ENCODE results near the gene MISP3.

DNA sequence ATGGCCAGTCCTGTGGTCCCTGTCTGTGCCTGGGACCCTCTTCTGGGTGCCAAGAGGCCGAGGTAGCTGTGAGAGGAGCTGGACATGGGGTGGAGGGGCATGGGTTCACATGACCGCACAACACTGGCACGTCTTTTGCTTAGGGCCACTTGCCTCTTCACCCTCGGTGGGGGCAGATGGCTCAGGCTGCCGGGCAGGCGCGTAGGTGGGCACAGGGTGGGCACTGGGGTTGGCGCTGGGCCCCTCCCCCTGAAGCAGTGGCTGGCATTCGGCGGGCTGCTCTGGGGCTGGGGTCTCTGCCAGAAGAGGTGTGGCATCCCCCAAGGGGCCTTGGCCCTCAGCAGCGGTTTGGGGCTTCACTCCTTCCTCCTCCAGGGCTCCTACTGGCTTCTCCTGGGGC, 19.1 kb upstream of the MISP3 start:
- no peak for TF ChIP-seq POLR2A (IDR thresholded peaks at IDR 0.05)
- TF ChIP-seq, protein P1, sequence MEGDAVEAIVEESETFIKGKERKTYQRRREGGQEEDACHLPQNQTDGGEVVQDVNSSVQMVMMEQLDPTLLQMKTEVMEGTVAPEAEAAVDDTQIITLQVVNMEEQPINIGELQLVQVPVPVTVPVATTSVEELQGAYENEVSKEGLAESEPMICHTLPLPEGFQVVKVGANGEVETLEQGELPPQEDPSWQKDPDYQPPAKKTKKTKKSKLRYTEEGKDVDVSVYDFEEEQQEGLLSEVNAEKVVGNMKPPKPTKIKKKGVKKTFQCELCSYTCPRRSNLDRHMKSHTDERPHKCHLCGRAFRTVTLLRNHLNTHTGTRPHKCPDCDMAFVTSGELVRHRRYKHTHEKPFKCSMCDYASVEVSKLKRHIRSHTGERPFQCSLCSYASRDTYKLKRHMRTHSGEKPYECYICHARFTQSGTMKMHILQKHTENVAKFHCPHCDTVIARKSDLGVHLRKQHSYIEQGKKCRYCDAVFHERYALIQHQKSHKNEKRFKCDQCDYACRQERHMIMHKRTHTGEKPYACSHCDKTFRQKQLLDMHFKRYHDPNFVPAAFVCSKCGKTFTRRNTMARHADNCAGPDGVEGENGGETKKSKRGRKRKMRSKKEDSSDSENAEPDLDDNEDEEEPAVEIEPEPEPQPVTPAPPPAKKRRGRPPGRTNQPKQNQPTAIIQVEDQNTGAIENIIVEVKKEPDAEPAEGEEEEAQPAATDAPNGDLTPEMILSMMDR (IDR thresholded peaks at IDR 0.05): no peak
